Common myeloid progenitor, CD34-positive (primary cell): ENCODE results near the gene EXOSC5.

Experiments used
- CTCF ChIA-PET: fragments of 350-600 bp; sonication (Branson Sonifier 250); formaldehyde crosslinking; loops from one replicate; lab custom pipeline; 2021; ENCODE audit warnings: antibody characterized with exemption; lab: Charles Lee
- POLR2A ChIA-PET: fragments of 350-600 bp; sonication (Branson Sonifier 250); formaldehyde crosslinking; loops from one replicate; lab custom pipeline; 2021; ENCODE audit warnings: antibody characterized with exemption; lab: Charles Lee
- DNase-seq, 3 donors: peaks; one replicate each; pipeline versions ENCODE4 v3.0.0 to v3.0.0-alpha.2; 2013
- H3K27ac ChIP-seq, 2 experiments: 1 replicate in 1 of 2; 2 replicates in 1 of 2; pipeline ENCODE4 v1.7.0; 2013; ENCODE audit warnings: inconsistent platforms in 2 of 2, low read length in 2 of 2, mild to moderate bottlenecking in 2 of 2, low read depth in 1 of 2, moderate library complexity in 1 of 2; ENCODE audit not compliant: severe bottlenecking in 2 of 2, insufficient read depth in 1 of 2, poor library complexity in 1 of 2
- H3K27me3 ChIP-seq, 5 experiments: replicated peaks in 2 of 5; 1 replicate in 3 of 5; 2 replicates in 2 of 5; pipeline versions ENCODE4 v1.6.1 to v1.7.0; 2013; ENCODE audit warnings: low read length in 4 of 5, mild to moderate bottlenecking in 2 of 5, moderate library complexity in 2 of 5, inconsistent platforms in 1 of 5; ENCODE audit not compliant: insufficient read depth in 5 of 5, control insufficient read depth in 4 of 5
- H3K36me3 ChIP-seq, 4 experiments: 1 replicate in 2 of 4; 2 replicates in 2 of 4; pipeline versions ENCODE4 v1.6.1 to v1.7.0; 2013; ENCODE audit warnings: low read length in 3 of 4, control low read depth in 1 of 4, mild to moderate bottlenecking in 1 of 4; ENCODE audit not compliant: control insufficient read depth in 4 of 4, insufficient read depth in 4 of 4
- H3K4me1 ChIP-seq, 4 experiments: 1 replicate in 3 of 4; 2 replicates in 1 of 4; pipeline versions ENCODE4 v1.6.1 to v1.7.1; 2013; ENCODE audit warnings: low read length in 3 of 4, mild to moderate bottlenecking in 3 of 4, control low read depth in 1 of 4, inconsistent platforms in 1 of 4, moderate library complexity in 1 of 4; ENCODE audit not compliant: control insufficient read depth in 4 of 4, insufficient read depth in 4 of 4; ENCODE audit errors: control extremely low read depth in 1 of 4
- H3K4me3 ChIP-seq, 7 experiments: 1 replicate in 4 of 7; 2 replicates in 3 of 7; pipeline versions ENCODE4 v1.5.1 to v1.7.0; 2013; ENCODE audit warnings: mild to moderate bottlenecking in 7 of 7, low read length in 6 of 7, moderate library complexity in 6 of 7, inconsistent platforms in 2 of 7, low read depth in 2 of 7, control low read depth in 1 of 7; ENCODE audit not compliant: insufficient read depth in 4 of 7, control insufficient read depth in 1 of 7; ENCODE audit errors: extremely low read depth in 1 of 7
- H3K9me3 ChIP-seq, 5 experiments: 1 replicate in 4 of 5; 2 replicates in 1 of 5; pipeline versions ENCODE4 v1.6.1 to v1.7.1; 2013; ENCODE audit warnings: low read length in 4 of 5, mild to moderate bottlenecking in 2 of 5, inconsistent platforms in 1 of 5, low read depth in 1 of 5, moderate library complexity in 1 of 5; ENCODE audit not compliant: control insufficient read depth in 4 of 5, insufficient read depth in 2 of 5; ENCODE audit errors: control extremely low read depth in 1 of 5
- WGBS: methylation state at CpG from one replicate; pipeline ENCODE4 v1.1.5; 2013; ENCODE audit not compliant: insufficient coverage; 5-methylcytosine and 5-hydroxymethylcytosine counted together

EXOSC5 gene

GRCh38 chr19:41402010-41402409 is 4.9 kb upstream of the EXOSC5 start:
- Histone ChIP-seq H3K27me3 (no peaks in the 10 kb centered on the region), H3K27ac (no peak overlapping the region), H3K36me3 (peaks cover 3 to 11% (median 7%) of the 10 kb centered on the region in 4 experiments), H3K9me3 (no peaks in the 10 kb centered on the region), H3K4me1 (peaks cover 15 to 23% (median 20%) of the 10 kb centered on the region in 4 experiments), H3K4me3 (no peak overlapping the region)
- 100% methylated on average over 1 of the region's 3 CpGs for WGBS
- CTCF ChIA-PET: interaction anchor here (0.9 to 1.5 kb wide), 3 partner anchors 13 to 162 kb away, joined by 3 to 4 read pairs (median 4); no protein-coding TSS in a partner anchor
- POLR2A ChIA-PET: no interaction called here
- no peak for DNase-seq

- H3K4me3 ChIP-seq: peak overlapping the region in 1 of 7 experiments; percentile 5
- WGBS: 100% methylated on average over 3 of the region's 4 CpGs
- POLR2A ChIA-PET: no interaction called here
- CTCF ChIA-PET: interaction anchor here (0.9 kb wide), 1 partner anchor 30 kb away, joined by 3 read pairs; no protein-coding TSS in a partner anchor
- peaks cover 18 to 25% (median 22%) of the 10 kb centered on the region in 4 experiments for H3K4me1 ChIP-seq
- H3K36me3 ChIP-seq: peaks cover 3 to 11% (median 7%) of the 10 kb centered on the region in 4 experiments
- H3K27ac ChIP-seq: no peak overlapping the region
- H3K9me3 ChIP-seq: no peaks in the 10 kb centered on the region
- DNase-seq: no peak
- no peaks in the 10 kb centered on the region for H3K27me3 ChIP-seq
Observed at GRCh38 chr19:41401483-41401882, 4.3 kb upstream of the EXOSC5 start.

- ChIA-PET CTCF (no interaction called here), POLR2A (interaction anchor here (0.6 to 1.0 kb wide), 2 partner anchors 27 to 47 kb away, joined by 3 read pairs; no protein-coding TSS in a partner anchor)
- Histone ChIP-seq H3K27ac (no peak overlapping the region), H3K4me1 (peaks cover 22 to 39% (median 32%) of the 10 kb centered on the region in 4 experiments), H3K36me3 (peaks cover 3 to 13% (median 7%) of the 10 kb centered on the region in 4 experiments), H3K9me3 (no peaks in the 10 kb centered on the region), H3K4me3 (no peak overlapping the region), H3K27me3 (no peaks in the 10 kb centered on the region)
- WGBS: 94% methylated on average over 2 of the region's 2 CpGs
- DNase-seq: no peak
Observed at GRCh38 chr19:41399525-41399924, 2.4 kb upstream of the EXOSC5 start.

- CTCF ChIA-PET: interaction anchor here (0.6 to 1.1 kb wide), 3 partner anchors 32 to 39 kb away, joined by 3 read pairs; no protein-coding TSS in a partner anchor
- Histone ChIP-seq H3K27ac (peak overlapping the region in 1 of 2 experiments; percentile 100), H3K4me3 (peak overlapping the region in 6 of 7 experiments; percentile 0 to 99 (median 97)), H3K27me3 (no peaks in the 10 kb centered on the region), H3K4me1 (peaks cover 22 to 39% (median 32%) of the 10 kb centered on the region in 4 experiments), H3K9me3 (no peaks in the 10 kb centered on the region), H3K36me3 (peaks cover 3 to 13% (median 7%) of the 10 kb centered on the region in 4 experiments)
- POLR2A ChIA-PET: interaction anchor here (0.6 to 1.0 kb wide), 3 partner anchors 28 to 47 kb away, joined by 3 to 4 read pairs (median 3); no protein-coding TSS in a partner anchor
- no peak for DNase-seq
- 90% methylated on average over 3 of the region's 3 CpGs for WGBS
Observed at GRCh38 chr19:41399091-41399490, 1.9 kb upstream of the EXOSC5 start.

GRCh38 chr19:41398598-41398997 is 1.4 kb upstream of the EXOSC5 start:
- no peak for DNase-seq
- ChIA-PET POLR2A (interaction anchor here (0.6 to 1.0 kb wide), 2 partner anchors 36 to 46 kb away, joined by 3 to 4 read pairs; no protein-coding TSS in a partner anchor), CTCF (interaction anchor here (0.6 to 1.1 kb wide), 4 partner anchors 11 to 39 kb away, joined by 3 read pairs; no protein-coding TSS in a partner anchor)
- H3K4me3 ChIP-seq: peak overlapping the region in 6 of 7 experiments; percentile 86 to 99 (median 97)
- WGBS: 73% methylated on average over 3 of the region's 3 CpGs
- peak overlapping the region; percentile 100 for H3K27ac ChIP-seq
- H3K36me3 ChIP-seq: peaks cover 3 to 12% (median 8%) of the 10 kb centered on the region in 4 experiments
- H3K4me1 ChIP-seq: peaks cover 22 to 39% (median 31%) of the 10 kb centered on the region in 4 experiments
- no peaks in the 10 kb centered on the region for H3K9me3 ChIP-seq
- no peaks in the 10 kb centered on the region for H3K27me3 ChIP-seq

GRCh38 chr19:41398050-41398418 is 875 bp upstream of the EXOSC5 start:
- H3K4me3 ChIP-seq: peak overlapping the region; percentile 80 to 99 (median 96)
- peaks cover 3 to 8% (median 7%) of the 10 kb centered on the region in 4 experiments for H3K36me3 ChIP-seq
- H3K4me1 ChIP-seq: peaks cover 22 to 35% (median 29%) of the 10 kb centered on the region in 4 experiments
- POLR2A ChIA-PET: no interaction called here
- H3K9me3 ChIP-seq: no peaks in the 10 kb centered on the region
- CTCF ChIA-PET: interaction anchor here (0.8 to 1.1 kb wide), 3 partner anchors 12 to 34 kb away, joined by 3 read pairs; no protein-coding TSS in a partner anchor
- WGBS: 0% methylated on average over 5 of the region's 5 CpGs
- no peaks in the 10 kb centered on the region for H3K27me3 ChIP-seq
- peak overlapping the region; percentile 100 for H3K27ac ChIP-seq
- DNase-seq: peak in 2 of 3 donors; percentile 34 to 36

GRCh38 chr19:41395355-41395754 is 1.8 kb downstream of the EXOSC5 start:
- no peaks in the 10 kb centered on the region for H3K27me3 ChIP-seq
- H3K4me3 ChIP-seq: peak overlapping the region in 1 of 7 experiments; percentile 35
- peaks cover 22 to 35% (median 29%) of the 10 kb centered on the region in 4 experiments for H3K4me1 ChIP-seq
- peaks cover 5 to 26% (median 19%) of the 10 kb centered on the region in 4 experiments for H3K36me3 ChIP-seq
- H3K9me3 ChIP-seq: no peaks in the 10 kb centered on the region
- CTCF ChIA-PET: no interaction called here
- no peak for DNase-seq
- peak overlapping the region in 1 of 2 experiments; percentile 67 for H3K27ac ChIP-seq
- POLR2A ChIA-PET: no interaction called here
- WGBS: 83% methylated on average over 6 of the region's 6 CpGs
